DOHH2 (cell line): ENCODE results near the gene CDHR1.

ENCODE experiments used
- EZH2phosphoT487 ChIP-seq: fragments of 200-600 bp; sonication (generic); IDR thresholded peaks from 2 replicates; pipeline ENCODE4 v1.6.1; 2017; ENCODE audit warnings: borderline replicate concordance, mild to moderate bottlenecking, antibody characterized with exemption, low read length, moderate library complexity, mixed read lengths
- TF ChIP-seq, protein P1 (sequence below): fragments of 200-600 bp; sonication (generic); IDR thresholded peaks from one replicate; pipeline ENCODE4 v1.5.1; 2014; ENCODE audit warnings: antibody characterized with exemption, mild to moderate bottlenecking, low read depth, low read length; ENCODE audit not compliant: poor library complexity, severe bottlenecking

- TF ChIP-seq, protein P1, sequence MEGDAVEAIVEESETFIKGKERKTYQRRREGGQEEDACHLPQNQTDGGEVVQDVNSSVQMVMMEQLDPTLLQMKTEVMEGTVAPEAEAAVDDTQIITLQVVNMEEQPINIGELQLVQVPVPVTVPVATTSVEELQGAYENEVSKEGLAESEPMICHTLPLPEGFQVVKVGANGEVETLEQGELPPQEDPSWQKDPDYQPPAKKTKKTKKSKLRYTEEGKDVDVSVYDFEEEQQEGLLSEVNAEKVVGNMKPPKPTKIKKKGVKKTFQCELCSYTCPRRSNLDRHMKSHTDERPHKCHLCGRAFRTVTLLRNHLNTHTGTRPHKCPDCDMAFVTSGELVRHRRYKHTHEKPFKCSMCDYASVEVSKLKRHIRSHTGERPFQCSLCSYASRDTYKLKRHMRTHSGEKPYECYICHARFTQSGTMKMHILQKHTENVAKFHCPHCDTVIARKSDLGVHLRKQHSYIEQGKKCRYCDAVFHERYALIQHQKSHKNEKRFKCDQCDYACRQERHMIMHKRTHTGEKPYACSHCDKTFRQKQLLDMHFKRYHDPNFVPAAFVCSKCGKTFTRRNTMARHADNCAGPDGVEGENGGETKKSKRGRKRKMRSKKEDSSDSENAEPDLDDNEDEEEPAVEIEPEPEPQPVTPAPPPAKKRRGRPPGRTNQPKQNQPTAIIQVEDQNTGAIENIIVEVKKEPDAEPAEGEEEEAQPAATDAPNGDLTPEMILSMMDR = no peak
- no peak for TF ChIP-seq EZH2phosphoT487
These were observed 63.8 kb downstream of the CDHR1 start for GRCh38 chr10:84258034-84258695.
